Gastrocnemius medialis (tissue), 4 donors: ENCODE results near the gene RPL7L1.

ENCODE experiments used
- POLR2A ChIP-seq, 2 donors: fragments of 450-650 bp; IDR thresholded peaks; one replicate each; pipeline ENCODE4 v1.6.1; 2017; ENCODE audit warnings: antibody characterized with exemption in 2 of 2, mild to moderate bottlenecking in 2 of 2, moderate library complexity in 2 of 2
- TF ChIP-seq, protein P1 (sequence below), 5 experiments: fragments of 450-650 bp in 3 of 5; fragments of 200-600 bp in 2 of 5; sonication (generic) in 2 of 5; IDR thresholded peaks in 4 of 5; conservative IDR thresholded peaks in 1 of 5; 1 replicate in 4 of 5; 2 replicates in 1 of 5; pipeline ENCODE4 v1.5.1; 2016 to 2019; ENCODE audit warnings: antibody characterized with exemption in 5 of 5, mild to moderate bottlenecking in 3 of 5, moderate library complexity in 3 of 5

DNA sequence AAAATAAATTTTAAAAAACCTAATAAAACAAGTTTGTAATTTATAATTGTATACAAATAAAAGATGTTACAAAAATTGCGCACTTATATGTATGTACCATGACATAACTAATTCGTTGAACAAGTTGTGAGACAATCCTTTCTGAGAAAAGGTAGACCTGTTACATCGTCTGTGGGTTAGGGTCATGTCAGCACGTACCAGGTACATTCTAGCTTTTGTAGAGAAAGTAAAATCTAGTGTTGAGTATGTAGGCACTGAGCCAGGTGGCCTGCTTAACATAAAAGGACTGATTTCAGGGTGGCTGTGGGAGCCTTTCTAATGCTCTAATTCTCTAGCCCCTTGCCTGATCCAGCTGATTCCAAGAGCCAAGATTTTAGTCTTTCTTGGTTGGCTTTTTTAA is 10.4 kb downstream of the RPL7L1 start:
- no peak for TF ChIP-seq POLR2A (IDR thresholded peaks at IDR 0.05)
- TF ChIP-seq, protein P1, sequence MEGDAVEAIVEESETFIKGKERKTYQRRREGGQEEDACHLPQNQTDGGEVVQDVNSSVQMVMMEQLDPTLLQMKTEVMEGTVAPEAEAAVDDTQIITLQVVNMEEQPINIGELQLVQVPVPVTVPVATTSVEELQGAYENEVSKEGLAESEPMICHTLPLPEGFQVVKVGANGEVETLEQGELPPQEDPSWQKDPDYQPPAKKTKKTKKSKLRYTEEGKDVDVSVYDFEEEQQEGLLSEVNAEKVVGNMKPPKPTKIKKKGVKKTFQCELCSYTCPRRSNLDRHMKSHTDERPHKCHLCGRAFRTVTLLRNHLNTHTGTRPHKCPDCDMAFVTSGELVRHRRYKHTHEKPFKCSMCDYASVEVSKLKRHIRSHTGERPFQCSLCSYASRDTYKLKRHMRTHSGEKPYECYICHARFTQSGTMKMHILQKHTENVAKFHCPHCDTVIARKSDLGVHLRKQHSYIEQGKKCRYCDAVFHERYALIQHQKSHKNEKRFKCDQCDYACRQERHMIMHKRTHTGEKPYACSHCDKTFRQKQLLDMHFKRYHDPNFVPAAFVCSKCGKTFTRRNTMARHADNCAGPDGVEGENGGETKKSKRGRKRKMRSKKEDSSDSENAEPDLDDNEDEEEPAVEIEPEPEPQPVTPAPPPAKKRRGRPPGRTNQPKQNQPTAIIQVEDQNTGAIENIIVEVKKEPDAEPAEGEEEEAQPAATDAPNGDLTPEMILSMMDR (IDR thresholded peaks at IDR 0.05 in 4 of 5, conservative IDR thresholded peaks at IDR 0.05 in 1 of 5): no peak
